GM18870 (cell line): Measurements from ENCODE around the gene ZNF410.
A peak's percentile ranks its signal among the peaks of the same experiment; 100 is the strongest.

Source experiments
- ATAC-seq: cut with Tn5 transposase; IDR thresholded peaks from one replicate; pipeline ENCODE4 v1.9.1; 2021; ENCODE audit warnings: moderate library complexity; ENCODE audit not compliant: unreplicated experiment

ZNF410 gene

DNA sequence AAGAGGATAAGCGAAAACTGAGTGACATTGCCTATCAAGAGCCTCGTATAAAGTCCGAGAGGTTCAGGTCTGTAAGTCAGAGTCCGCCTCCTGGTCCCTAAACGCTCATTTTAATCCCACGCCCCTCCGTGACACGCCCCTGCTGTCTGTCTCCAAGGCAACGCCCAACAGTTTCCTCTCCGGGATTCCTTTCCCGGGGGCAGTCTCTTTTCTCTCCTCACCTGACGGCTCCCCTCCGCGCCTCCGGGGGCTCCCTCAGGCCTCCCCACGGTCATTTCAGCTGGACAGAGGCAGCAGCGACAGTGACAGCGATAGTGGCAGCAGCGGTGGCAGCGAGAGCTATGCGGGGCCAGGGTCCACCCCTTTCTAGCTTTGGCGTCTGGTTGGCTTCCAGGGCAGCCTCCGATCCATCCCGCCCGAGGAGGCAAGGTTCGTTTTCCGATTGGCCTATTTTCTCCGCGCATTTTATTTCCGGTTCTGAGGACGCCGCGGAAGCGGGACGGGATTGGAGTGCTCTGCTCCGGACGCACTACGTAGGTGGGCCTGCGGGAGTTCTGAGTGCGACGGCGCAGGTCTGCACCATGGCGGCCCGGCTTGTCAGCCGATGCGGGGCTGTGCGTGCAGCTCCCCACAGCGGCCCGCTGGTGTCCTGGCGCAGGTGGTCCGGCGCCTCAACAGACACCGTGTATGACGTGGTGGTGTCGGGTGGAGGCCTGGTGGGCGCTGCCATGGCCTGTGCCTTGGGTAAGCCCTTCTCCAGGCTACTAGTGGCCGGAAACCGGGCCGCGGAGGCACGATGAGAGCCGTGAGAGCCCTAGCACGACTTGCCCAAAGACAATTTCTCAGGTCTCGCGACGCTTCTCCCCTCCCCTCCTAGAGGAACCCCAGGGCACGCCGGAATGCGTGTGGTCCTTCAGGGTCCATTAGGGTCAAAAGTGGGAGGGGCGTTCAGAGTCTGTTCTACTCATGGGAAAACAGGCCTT is 63.4 kb downstream of the ZNF410 start, which contains the start of the genes COQ6 and FAM161B:
Gene COQ6 (plus strand): TSS at position 551 of the 983 bp plus-strand sequence. CDS start 31 bp downstream, at position 582.
Gene FAM161B (minus strand): TSS at position 343 of the 983 bp plus-strand sequence. CDS start 68 bp downstream, at position 275.
- peak; percentile 87 for ATAC-seq

DNA sequence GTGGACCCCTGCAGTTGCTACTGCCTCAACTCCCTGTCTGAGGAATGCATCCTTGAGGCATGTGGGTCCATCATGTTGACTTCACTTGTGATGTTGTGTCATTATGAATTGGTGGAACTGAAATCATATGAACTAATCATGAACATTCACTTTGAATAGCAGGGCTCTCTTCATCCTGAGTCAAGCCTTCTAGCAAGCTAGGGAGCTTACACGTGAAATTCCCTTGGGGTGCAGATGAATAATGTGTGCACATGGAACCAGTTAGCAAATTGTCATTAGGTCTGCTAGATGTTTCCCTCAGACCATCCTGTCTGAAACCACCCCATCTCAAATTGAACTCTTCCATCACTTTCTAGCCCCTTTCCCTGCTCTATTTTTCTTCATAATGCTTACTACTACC is 67.1 kb downstream of the ZNF410 start:
- no peak for ATAC-seq

DNA sequence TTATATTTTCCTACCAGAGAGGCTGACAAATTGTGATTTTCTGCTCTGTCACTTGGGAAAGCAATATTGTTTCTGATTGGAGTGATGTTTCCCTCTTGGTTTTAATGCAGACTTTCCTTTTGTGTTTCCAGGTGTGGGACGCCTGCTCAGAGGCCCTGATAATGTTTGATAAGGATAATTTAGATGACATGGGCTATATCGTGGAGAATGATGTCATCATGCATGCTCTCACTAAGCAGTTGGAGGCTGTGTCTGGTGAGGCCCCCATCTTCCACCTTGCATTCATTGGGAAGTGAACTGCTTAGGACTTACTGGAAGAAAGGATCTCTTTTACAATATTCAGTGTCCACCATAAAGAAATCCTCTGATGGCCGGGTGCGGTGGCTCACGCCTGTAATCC is 69.0 kb downstream of the ZNF410 start:
- no peak for ATAC-seq

DNA sequence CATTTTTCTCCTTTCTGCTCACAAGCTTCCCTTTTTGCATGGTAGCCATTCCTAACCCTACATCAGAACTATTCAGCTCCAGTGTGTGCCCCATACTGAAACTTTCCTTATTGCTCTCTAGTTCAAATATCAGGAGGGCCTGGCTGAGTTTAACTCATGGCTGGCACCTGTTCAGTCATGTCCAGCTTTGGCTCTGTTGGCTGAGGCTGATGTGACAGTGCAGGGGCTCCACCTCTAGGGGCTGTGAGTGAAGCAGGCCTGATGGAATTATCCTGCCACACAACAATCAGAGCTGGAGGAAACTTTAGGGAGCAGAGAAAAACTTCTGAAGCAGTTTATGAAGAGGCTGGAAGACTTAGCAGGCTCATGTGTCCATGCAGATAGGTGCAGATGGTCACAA is 71.9 kb downstream of the ZNF410 start:
- no peak for ATAC-seq

DNA sequence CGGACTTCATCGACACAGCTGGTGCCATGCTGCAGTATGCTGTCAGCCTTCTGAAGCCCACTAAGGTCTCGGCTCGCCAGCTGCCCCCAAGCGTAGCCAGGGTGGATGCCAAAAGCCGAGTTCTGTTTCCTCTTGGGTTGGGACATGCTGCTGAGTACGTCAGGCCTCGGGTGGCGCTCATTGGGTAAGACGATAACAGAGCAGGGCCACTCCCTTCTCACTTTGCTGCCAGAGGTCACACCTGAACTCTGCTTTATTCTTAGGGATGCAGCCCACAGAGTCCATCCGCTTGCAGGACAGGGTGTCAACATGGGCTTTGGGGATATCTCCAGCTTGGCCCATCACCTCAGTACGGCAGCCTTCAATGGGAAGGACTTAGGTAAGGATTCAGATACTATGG is 74.5 kb downstream of the ZNF410 start:
- no peak for ATAC-seq

DNA sequence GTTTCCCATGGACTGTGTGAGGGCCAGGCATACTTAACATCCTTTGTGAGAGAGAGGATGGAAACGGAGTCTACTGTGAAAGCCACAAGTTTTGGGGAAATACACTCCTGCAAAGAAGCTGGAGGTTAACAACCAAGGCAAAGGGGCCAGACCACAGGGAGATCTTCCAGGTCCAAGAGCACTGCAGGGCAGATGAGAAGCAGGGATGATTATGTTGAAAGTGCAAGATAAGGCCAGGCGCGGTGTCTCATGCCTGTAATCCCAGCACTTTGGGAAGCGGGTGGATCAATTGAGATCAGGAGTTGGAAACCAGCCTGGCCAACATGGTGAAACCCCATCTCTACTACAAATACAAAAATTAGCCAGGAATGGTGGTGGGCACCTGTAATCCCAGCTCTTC is 78.6 kb downstream of the ZNF410 start:
- no peak for ATAC-seq

DNA sequence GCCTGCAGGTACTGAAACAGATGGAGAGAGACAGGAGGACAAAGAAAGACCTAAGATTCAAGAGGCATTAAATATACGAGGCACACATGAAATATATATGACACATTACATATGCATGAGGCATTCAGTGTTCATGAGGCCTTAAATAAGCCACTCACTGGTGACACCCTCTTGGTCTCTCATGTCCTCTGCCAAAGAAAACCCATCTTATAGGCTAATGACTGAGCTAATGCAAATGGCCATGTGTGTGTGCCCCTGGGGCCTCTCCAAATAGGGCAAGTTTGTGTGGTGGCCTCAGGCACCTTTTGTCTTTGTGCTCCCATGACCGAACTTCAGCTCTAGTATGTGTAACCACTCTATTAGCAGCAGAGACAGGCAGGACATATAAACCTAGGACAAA is 82.2 kb downstream of the ZNF410 start:
- no peak for ATAC-seq

DNA sequence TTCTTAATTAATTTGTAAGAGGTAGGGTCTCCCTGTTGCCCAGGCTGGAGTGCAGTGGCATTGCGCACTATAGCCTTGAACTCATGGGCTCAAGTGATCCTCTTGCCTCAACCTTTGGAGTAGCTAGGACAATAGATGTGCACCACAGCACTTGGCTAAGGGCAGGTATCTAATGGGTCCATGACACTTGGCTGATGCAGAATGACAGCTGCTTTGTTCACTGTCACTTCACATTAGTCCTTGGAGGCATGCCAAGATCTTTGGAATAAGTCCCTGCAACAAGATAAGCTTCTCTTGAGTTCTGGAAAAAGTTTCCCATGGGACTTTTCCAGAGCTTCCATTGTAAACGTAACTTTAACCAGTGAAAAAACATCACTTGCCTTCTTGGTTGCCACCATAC is 86.8 kb downstream of the ZNF410 start:
- no peak for ATAC-seq

DNA sequence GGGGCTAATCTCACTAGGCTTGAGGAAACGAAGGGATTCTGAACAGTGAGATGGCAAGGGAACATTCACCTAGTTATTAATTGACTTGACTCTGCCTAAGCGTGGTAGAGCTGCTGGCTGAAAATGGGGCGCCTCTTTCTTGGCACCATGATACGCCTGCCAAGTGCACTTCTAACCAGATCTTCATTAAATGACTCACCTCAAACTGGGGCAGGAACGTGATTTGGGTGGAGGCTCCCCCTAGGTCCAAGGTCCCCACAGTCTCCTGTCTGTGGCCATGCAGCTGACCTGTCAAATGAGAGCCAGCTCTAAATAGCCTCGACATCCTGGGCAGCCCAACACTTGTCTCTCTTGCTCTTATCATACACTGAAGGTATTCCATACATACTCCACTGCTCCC is 89.5 kb downstream of the ZNF410 start:
- ATAC-seq: no peak

DNA sequence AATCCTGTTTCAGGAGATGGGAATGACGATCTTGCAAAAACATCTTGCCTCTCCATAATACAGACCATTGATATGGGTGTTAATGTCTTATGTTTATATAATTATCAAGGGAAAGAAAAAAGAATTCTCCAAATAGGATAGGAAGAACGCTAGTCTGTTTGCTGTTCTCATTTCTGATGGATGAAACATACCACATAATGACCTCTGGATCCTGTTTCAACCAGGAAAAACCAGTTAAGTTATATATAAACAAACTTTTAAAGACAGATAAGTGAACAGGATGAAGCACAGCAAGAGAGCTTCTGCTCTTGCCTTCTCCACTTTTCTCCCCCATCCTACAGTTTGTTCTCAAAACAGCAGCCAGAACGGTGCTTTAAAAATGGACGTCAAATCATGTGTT is 91.2 kb downstream of the ZNF410 start:
- ATAC-seq: no peak
